ENCODE data around the gene DDIAS.

The DDIAS gene

DNA sequence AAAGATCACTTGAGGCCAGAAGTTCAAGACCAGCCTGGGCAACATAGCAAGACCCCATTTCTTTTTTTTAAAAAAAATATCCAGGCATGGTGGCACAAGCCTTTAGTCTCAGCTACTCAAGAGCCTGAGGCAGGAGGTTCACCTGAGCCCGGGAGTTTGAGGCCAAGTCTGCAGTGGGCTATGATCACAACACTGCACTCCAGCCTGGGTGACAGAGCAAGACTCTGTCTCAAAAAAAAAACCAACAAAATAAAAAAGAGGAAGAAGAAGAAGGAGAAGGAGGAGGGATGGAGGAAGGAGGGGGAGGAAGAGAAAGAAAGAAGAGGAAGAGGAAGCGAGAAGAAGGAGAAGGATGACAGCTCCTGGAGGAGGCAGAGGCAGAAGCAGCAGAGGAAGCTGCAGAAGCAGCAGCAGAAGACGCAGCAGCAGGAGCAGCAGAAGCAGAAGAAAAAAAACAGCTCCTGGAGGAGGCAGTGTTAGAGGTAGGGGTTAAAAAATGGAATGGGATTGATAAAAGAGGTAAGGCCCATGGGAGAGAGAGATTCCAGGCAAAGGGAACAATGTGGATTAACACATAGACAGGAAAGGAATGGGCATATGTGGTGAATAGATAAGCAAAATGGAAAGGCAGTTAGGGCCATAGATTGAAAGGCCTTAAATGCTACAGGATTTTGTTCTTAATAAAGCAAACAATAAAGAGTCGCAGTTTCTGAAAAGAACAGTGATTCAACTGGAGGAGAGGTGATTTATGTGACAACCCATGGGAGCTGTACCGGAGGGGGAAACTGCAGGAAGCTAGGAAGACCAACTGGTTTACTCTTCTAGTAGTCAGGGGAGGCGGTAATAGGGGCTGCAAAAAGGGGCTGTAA is 12.2 kb upstream of the DDIAS start:
- TF ChIP-seq, protein P1, sequence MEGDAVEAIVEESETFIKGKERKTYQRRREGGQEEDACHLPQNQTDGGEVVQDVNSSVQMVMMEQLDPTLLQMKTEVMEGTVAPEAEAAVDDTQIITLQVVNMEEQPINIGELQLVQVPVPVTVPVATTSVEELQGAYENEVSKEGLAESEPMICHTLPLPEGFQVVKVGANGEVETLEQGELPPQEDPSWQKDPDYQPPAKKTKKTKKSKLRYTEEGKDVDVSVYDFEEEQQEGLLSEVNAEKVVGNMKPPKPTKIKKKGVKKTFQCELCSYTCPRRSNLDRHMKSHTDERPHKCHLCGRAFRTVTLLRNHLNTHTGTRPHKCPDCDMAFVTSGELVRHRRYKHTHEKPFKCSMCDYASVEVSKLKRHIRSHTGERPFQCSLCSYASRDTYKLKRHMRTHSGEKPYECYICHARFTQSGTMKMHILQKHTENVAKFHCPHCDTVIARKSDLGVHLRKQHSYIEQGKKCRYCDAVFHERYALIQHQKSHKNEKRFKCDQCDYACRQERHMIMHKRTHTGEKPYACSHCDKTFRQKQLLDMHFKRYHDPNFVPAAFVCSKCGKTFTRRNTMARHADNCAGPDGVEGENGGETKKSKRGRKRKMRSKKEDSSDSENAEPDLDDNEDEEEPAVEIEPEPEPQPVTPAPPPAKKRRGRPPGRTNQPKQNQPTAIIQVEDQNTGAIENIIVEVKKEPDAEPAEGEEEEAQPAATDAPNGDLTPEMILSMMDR (IDR thresholded peaks at IDR 0.05; ENCODE audit: borderline replicate concordance, insufficient read depth, low read depth, low read length), result no peak
- no peak overlapping the region for H3K4me3 ChIP-seq (ENCODE audit: low read depth, low read length)

GRCh38 chr11:82890002-82890341 is 11.6 kb upstream of the DDIAS start:
- H3K4me3 ChIP-seq (ENCODE audit: low read depth, low read length), result no peak overlapping the region
- TF ChIP-seq, protein P1 (IDR thresholded peaks at IDR 0.05; ENCODE audit: borderline replicate concordance, insufficient read depth, low read depth, low read length), result no peak

DNA sequence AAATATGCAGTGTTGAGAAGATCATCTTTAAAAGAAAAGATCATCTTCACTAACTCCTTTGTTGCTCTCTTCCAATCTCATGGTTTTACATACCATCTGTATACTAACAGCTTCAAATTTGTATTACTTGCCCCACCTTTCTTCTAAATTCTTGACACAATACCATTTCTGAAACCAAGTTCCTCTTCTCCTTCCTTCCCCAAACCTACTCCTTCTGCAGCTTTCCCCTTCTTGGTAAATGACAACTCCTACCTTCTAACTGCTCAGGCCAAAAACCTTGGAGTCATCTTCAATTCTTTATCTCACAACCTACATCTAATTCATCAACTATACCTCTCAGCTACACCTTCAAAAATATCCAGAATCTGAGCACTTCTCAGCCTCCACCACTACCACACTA is 10.6 kb upstream of the DDIAS start:
- TF ChIP-seq, protein P1 (IDR thresholded peaks at IDR 0.05; ENCODE audit: borderline replicate concordance, insufficient read depth, low read depth, low read length), result no peak
- H3K4me3 ChIP-seq (ENCODE audit: low read depth, low read length), result no peak overlapping the region

DNA sequence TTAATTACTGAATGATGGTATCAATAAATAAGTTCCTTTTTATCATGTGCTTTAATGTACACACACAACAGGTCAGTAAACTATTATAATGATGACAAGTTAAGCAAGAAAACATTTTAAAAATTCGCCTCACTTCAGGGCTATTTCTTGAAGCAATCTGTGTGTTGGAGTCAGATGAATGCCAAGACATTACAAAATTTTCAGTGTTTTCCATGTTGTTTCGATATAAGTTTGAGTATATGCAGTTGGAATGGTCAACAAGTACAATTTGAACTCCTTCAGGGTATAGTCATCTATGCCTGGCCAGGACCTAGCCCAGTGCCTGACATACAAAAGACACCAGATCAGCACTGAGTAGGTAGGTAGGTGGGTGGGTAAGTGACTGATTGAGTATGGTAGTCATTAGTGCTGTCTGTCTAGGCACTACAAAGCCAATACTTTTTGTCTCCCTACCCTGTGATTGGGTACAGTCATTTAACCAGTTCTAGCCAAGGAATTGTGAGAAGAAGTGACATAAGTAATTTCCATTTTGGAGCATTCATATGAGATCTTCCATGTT is 8.8 kb upstream of the DDIAS start:
- TF ChIP-seq, protein P1 (IDR thresholded peaks at IDR 0.05; ENCODE audit: borderline replicate concordance, insufficient read depth, low read depth, low read length), result no peak
- no peak overlapping the region for H3K4me3 ChIP-seq (ENCODE audit: low read depth, low read length)

DNA sequence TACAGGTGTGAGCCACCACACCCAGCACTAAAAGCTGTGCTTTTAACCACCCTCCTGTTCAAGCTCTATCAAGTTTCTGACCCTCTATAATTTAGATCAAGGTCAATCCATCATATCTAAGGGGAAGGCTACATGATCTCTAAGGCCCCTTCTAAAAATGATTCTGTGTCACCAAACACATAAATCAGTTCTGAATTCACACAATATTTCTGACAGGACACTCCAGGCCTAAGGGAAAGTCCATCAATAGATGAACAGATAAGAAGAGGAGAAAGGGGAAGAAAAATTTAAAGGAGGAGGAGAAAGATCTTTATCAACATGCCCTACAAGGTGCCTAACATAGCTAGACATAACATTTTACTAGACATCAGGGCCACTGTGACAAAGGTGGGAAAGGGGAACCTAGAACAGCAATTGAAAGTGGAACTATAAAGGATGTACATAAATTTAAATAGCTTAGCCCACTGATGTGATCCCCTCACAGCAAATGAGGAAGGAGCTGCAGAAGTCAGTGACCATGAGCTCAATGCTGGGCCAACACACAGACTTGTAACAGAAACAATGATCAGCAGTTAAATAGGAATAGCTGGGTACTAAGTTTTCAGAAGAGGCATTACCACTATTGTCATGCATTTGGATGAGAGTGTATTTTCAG is 6.0 kb upstream of the DDIAS start:
- TF ChIP-seq, protein P1 (IDR thresholded peaks at IDR 0.05; ENCODE audit: borderline replicate concordance, insufficient read depth, low read depth, low read length), result no peak

GRCh38 chr11:82896183-82896582 is 5.4 kb upstream of the DDIAS start:
- TF ChIP-seq, protein P1 (IDR thresholded peaks at IDR 0.05; ENCODE audit: borderline replicate concordance, insufficient read depth, low read depth, low read length), result no peak
- H3K4me3 ChIP-seq (ENCODE audit: low read depth, low read length), result no peak overlapping the region

More for the DNA sequence above, 6.0 kb upstream of the DDIAS start:
- H3K4me3 ChIP-seq (ENCODE audit: low read depth, low read length), result no peak overlapping the region
